SK-N-DZ (cell line): ENCODE measurements around the gene LRRC59.
"Not testable (repeated sequence)": the region's sequence is repeated elsewhere in the genome, so short reads cannot be mapped to it uniquely, and the experiment has no call there.

Experiments used
- DNase-seq: peaks from one replicate; pipeline ENCODE4 v3.0.0-alpha.2; 2015; ENCODE audit warnings: low spot score
- small RNA-seq, 2 experiments: library from RNA; depleted of rRNA; stranded (forward); fragments of <200 nt; gene quantifications; one replicate each; pipeline ENCODE3, GENCODE V24; 2014

The LRRC59 gene

GRCh38 chr17:50347117-50347893 is 50.0 kb downstream of the LRRC59 start:
- DNase-seq: no peak

- no peak for DNase-seq
Measured at GRCh38 chr17:50346313-50347116, 50.8 kb downstream of the LRRC59 start.

GRCh38 chr17:50345432-50346312 is 51.7 kb downstream of the LRRC59 start, which contains the start of gene XYLT2:
Gene XYLT2, plus strand, starts transcription at chr17:50346126. Its CDS starts 15 bp downstream, at chr17:50346141.
- DNase-seq: peak; percentile 79

GRCh38 chr17:50344731-50345365 is 52.5 kb downstream of the LRRC59 start:
- DNase-seq: no peak

- DNase-seq: no peak
Measured at GRCh38 chr17:50339381-50339780, 57.9 kb downstream of the LRRC59 start.

GRCh38 chr17:50338645-50339044 is 58.7 kb downstream of the LRRC59 start:
- DNase-seq: no peak

GRCh38 chr17:50337956-50338355 is 59.4 kb downstream of the LRRC59 start:
- no peak for DNase-seq

- DNase-seq: not testable (repeated sequence)
Measured at GRCh38 chr17:50333291-50334057, 63.8 kb downstream of the LRRC59 start.

- DNase-seq: no peak
Measured at GRCh38 chr17:50332196-50332595, 65.1 kb downstream of the LRRC59 start.

Small RNA genes within 50 kb of the gene (small RNA-seq; reads per million reads assigned to genes)
- 0 reads per million in 2 experiments for gene RF00019
